WTC11 (cell line): ENCODE results near the gene MAGOHB. TPM values are rescaled to one million over a fixed set of nuclear protein-coding genes. Genes with fewer than 3 reads are reported as not detected.

Source experiments
- ATAC-seq: fragments of 200-7000 bp; cut with Tn5 transposase; 2 replicates; pipeline ENCODE4 v1.10.0; 2021; ENCODE audit warnings: mild to moderate bottlenecking, moderate library complexity
- CTCF ChIA-PET: fragments of 300-600 bp; sonication (Branson Sonifier 250); formaldehyde crosslinking; loops from one replicate; lab custom pipeline; 2021; ENCODE audit warnings: antibody characterized with exemption; lab: Charles Lee
- POLR2A ChIA-PET: fragments of 350-600 bp; sonication (Branson Sonifier 250); formaldehyde crosslinking; loops from one replicate; lab custom pipeline; 2021; ENCODE audit warnings: antibody characterized with exemption; lab: Charles Lee
- DNase-seq: peaks from one replicate; pipeline ENCODE4 v3.0.0; 2021; ENCODE audit warnings: low spot score
- H3K27ac Mint-ChIP-seq: 2 replicates; pipeline ENCODE4 v1.8.0; 2021; ENCODE audit warnings: mixed read lengths
- H3K27me3 Mint-ChIP-seq: 2 replicates; pipeline ENCODE4 v1.8.0; 2021; ENCODE audit warnings: low read depth, mild to moderate bottlenecking, moderate library complexity, mixed read lengths
- H3K36me3 Mint-ChIP-seq: 2 replicates; pipeline ENCODE4 v1.8.0; 2021; ENCODE audit warnings: mixed read lengths
- H3K4me1 Mint-ChIP-seq: 2 replicates; pipeline ENCODE4 v1.8.0; 2022; ENCODE audit warnings: mixed read lengths
- H3K4me3 Mint-ChIP-seq: 2 replicates; pipeline ENCODE4 v1.8.0; 2021; ENCODE audit warnings: mild to moderate bottlenecking, moderate library complexity, mixed read lengths
- H3K9me3 Mint-ChIP-seq: 2 replicates; pipeline ENCODE4 v1.8.0; 2021; ENCODE audit warnings: mixed read lengths
- ARID4B ChIP-seq: sonication (generic); formaldehyde crosslinking; IDR thresholded peaks from 2 replicates; pipeline ENCODE4 v1.8.0; 2023; ENCODE audit warnings: missing genetic modification reagents, mild to moderate bottlenecking, borderline replicate concordance
- ATF2 ChIP-seq: sonication (generic); formaldehyde crosslinking; IDR thresholded peaks from 2 replicates; pipeline ENCODE4 v1.8.1; 2022; ENCODE audit warnings: low read depth, missing genetic modification reagents, borderline replicate concordance
- CBFB ChIP-seq: sonication (generic); formaldehyde crosslinking; IDR thresholded peaks from 2 replicates; pipeline ENCODE4 v1.8.1; 2022; ENCODE audit warnings: mild to moderate bottlenecking, low read depth, missing genetic modification reagents
- CREB1 ChIP-seq: sonication (generic); formaldehyde crosslinking; IDR thresholded peaks from 2 replicates; pipeline ENCODE4 v1.8.0; 2023; ENCODE audit warnings: mild to moderate bottlenecking, missing genetic modification reagents
- CTCF ChIP-seq: fragments of 200-600 bp; IDR thresholded peaks from 2 replicates; pipeline ENCODE4 v1.8.0; 2022; ENCODE audit warnings: antibody characterized with exemption
- E2F4 ChIP-seq: sonication (generic); formaldehyde crosslinking; IDR thresholded peaks from 2 replicates; pipeline ENCODE4 v1.8.1; 2022; ENCODE audit warnings: low read depth, mild to moderate bottlenecking, moderate library complexity, missing genetic modification reagents, borderline replicate concordance
- ELF4 ChIP-seq: sonication (generic); formaldehyde crosslinking; IDR thresholded peaks from 2 replicates; pipeline ENCODE4 v1.8.1; 2022; ENCODE audit warnings: low read depth, mild to moderate bottlenecking, moderate library complexity, missing genetic modification reagents
- ERG ChIP-seq: fragments of 250-450 bp; sonication (Bioruptor Pico); IDR thresholded peaks from 2 replicates; pipeline ENCODE4 v1.8.0; 2021; ENCODE audit warnings: mild to moderate bottlenecking
- FOXK1 ChIP-seq: sonication (generic); formaldehyde crosslinking; IDR thresholded peaks from 2 replicates; pipeline ENCODE4 v1.8.0; 2022; ENCODE audit warnings: mild to moderate bottlenecking, moderate library complexity, missing genetic modification reagents
- FOXP4 ChIP-seq: sonication (generic); formaldehyde crosslinking; IDR thresholded peaks from 2 replicates; pipeline ENCODE4 v1.8.0; 2022; ENCODE audit warnings: mild to moderate bottlenecking, missing genetic modification reagents
- HMGA2 ChIP-seq: fragments of 250-450 bp; sonication (Bioruptor Pico); IDR thresholded peaks from 2 replicates; pipeline ENCODE4 v1.4.0; 2021; ENCODE audit warnings: mild to moderate bottlenecking, moderate library complexity
- IRF2 ChIP-seq: sonication (generic); formaldehyde crosslinking; IDR thresholded peaks from 2 replicates; pipeline ENCODE4 v1.8.0; 2022; ENCODE audit warnings: low read depth, missing genetic modification reagents, borderline replicate concordance
- KAT7 ChIP-seq: sonication (generic); formaldehyde crosslinking; IDR thresholded peaks from 2 replicates; pipeline ENCODE4 v1.8.1; 2023; ENCODE audit warnings: missing genetic modification reagents, mild to moderate bottlenecking, borderline replicate concordance
- MAX ChIP-seq: sonication (generic); formaldehyde crosslinking; IDR thresholded peaks from 2 replicates; pipeline ENCODE4 v1.8.0; 2022; ENCODE audit warnings: mild to moderate bottlenecking, missing genetic modification reagents
- MXD4 ChIP-seq: fragments of 250-450 bp; sonication (Bioruptor Pico); IDR thresholded peaks from 2 replicates; pipeline ENCODE4 v1.8.0; 2021; ENCODE audit warnings: mild to moderate bottlenecking, moderate library complexity, borderline replicate concordance
- PRDM15 ChIP-seq: sonication (generic); formaldehyde crosslinking; IDR thresholded peaks from 2 replicates; pipeline ENCODE4 v1.8.0; 2022; ENCODE audit warnings: missing genetic modification reagents
- SOX15 ChIP-seq: fragments of 250-450 bp; sonication (Bioruptor Pico); IDR thresholded peaks from 2 replicates; pipeline ENCODE4 v1.9.0; 2021; ENCODE audit warnings: mild to moderate bottlenecking
- SP1 ChIP-seq: sonication (generic); formaldehyde crosslinking; conservative IDR thresholded peaks from 2 replicates; pipeline ENCODE4 v1.8.1; 2022; ENCODE audit warnings: missing genetic modification reagents
- TP53 ChIP-seq: sonication (generic); formaldehyde crosslinking; IDR thresholded peaks from 2 replicates; pipeline ENCODE4 v1.8.1; 2023; ENCODE audit warnings: mild to moderate bottlenecking, missing genetic modification reagents
- ZBTB21 ChIP-seq: sonication (generic); formaldehyde crosslinking; IDR thresholded peaks from 2 replicates; pipeline ENCODE4 v1.8.1; 2023; ENCODE audit warnings: mild to moderate bottlenecking, missing genetic modification reagents, borderline replicate concordance
- total RNA-seq: library from RNA; stranded (reverse); gene quantifications from 3 replicates; pipeline ENCODE4 v1.2.3, GENCODE V29; 2021

MAGOHB gene
- total RNA-seq, 1 experiment from 2014 or later: 36.1 TPM

- no peak for TF ChIP-seq ARID4B (CRISPR knock-in tag)
- TF ChIP-seq MAX (CRISPR knock-in tag): no peak
- TF ChIP-seq FOXK1 (CRISPR knock-in tag): no peak
- no peak for TF ChIP-seq HMGA2 (CRISPR knock-in tag)
- TF ChIP-seq ERG (CRISPR knock-in tag): no peak
- TF ChIP-seq PRDM15: no peak
- no peak for TF ChIP-seq MXD4 (CRISPR knock-in tag)
- TF ChIP-seq SP1 (CRISPR knock-in tag): no peak
- TF ChIP-seq, all 79 proteins: peak for 0
Measured at GRCh38 chr12:10567813-10568212, 45.6 kb downstream of the MAGOHB start (continued).

GRCh38 chr12:10563966-10564365, 49.4 kb downstream of the MAGOHB start:
- H3K4me3 Mint-ChIP-seq: no peak overlapping the region
- no peaks in the 10 kb centered on the region for H3K36me3 Mint-ChIP-seq
- no peak for DNase-seq
- no peak overlapping the region for H3K27ac Mint-ChIP-seq
- H3K27me3 Mint-ChIP-seq: no peaks in the 10 kb centered on the region
- H3K4me1 Mint-ChIP-seq: no peaks in the 10 kb centered on the region
- ATAC-seq: no peak
- ChIA-PET CTCF (interaction anchor here (1.1 kb wide), 1 partner anchor 328 kb away, joined by 4 read pairs; no protein-coding TSS in a partner anchor), POLR2A (no interaction called here)
- no peaks in the 10 kb centered on the region for H3K9me3 Mint-ChIP-seq
- TF ChIP-seq CTCF (no peak), TP53 (CRISPR knock-in tag) (no peak), CREB1 (CRISPR knock-in tag) (no peak), ATF2 (no peak), SOX15 (CRISPR knock-in tag) (no peak), ZBTB21 (CRISPR knock-in tag) (no peak), E2F4 (CRISPR knock-in tag) (no peak), KAT7 (CRISPR knock-in tag) (no peak), ELF4 (no peak), CBFB (CRISPR knock-in tag) (no peak), IRF2 (CRISPR knock-in tag) (no peak), FOXP4 (CRISPR knock-in tag) (no peak)
